ENCODE data around the gene CPPED1.
"Not testable (repeated sequence)": the region's sequence is repeated elsewhere in the genome, so short reads cannot be mapped to it uniquely, and the experiment has no call there.

The CPPED1 gene

DNA sequence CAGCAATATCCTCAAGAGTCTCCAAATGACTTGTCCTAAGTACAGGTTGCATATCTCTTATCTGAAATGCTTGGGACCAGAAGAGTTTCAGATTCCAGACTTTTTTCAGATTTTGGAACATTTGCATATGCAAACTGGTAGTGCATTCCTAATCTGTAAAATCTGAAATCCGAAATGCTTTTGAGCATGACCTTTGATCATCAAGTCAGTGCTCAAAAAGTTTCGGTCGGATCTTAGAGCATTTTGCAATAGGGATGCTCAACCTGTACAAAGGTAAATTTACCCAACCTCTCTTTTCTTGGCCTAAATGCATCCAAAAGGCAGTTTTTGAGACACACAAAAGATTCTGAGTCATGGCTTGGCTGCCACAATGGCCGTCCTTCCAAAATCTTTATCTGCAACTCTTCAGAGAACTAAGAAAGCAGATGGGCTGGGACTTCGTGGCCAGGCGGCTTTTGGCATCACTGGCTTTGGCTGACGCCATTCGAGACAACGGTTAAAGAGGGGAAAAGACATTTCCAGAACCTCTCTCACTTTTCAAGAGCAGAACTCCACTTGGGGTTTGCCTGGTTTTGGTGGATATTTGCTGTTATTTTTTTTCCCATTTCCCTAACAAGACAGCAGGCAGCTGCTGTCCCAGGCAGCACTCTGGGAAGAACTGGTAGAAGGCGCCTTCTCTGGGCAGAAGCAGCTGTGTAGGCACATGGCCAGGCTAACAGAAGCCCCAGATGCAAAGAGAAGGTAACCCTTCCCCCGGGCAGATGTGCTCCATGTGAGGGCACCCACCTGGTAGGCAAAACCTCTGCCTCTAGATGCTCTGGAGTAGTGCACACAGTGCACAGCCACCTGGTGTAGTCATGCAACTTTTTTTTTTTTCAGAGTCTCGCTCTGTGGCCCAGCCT is 8.9 kb downstream of the CPPED1 start:
- ChIA-PET CTCF (no interaction called here), POLR2A (no interaction called here)
- TF ChIP-seq, protein P1, sequence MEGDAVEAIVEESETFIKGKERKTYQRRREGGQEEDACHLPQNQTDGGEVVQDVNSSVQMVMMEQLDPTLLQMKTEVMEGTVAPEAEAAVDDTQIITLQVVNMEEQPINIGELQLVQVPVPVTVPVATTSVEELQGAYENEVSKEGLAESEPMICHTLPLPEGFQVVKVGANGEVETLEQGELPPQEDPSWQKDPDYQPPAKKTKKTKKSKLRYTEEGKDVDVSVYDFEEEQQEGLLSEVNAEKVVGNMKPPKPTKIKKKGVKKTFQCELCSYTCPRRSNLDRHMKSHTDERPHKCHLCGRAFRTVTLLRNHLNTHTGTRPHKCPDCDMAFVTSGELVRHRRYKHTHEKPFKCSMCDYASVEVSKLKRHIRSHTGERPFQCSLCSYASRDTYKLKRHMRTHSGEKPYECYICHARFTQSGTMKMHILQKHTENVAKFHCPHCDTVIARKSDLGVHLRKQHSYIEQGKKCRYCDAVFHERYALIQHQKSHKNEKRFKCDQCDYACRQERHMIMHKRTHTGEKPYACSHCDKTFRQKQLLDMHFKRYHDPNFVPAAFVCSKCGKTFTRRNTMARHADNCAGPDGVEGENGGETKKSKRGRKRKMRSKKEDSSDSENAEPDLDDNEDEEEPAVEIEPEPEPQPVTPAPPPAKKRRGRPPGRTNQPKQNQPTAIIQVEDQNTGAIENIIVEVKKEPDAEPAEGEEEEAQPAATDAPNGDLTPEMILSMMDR (IDR thresholded peaks at IDR 0.05; ENCODE audit: insufficient read depth, low read length, missing control alignments): no peak
- H3K4me3 ChIP-seq (ENCODE audit: low read depth, low read length): no peak overlapping the region
- no peak for DNase-seq (ENCODE audit: low read depth, low spot score)

DNA sequence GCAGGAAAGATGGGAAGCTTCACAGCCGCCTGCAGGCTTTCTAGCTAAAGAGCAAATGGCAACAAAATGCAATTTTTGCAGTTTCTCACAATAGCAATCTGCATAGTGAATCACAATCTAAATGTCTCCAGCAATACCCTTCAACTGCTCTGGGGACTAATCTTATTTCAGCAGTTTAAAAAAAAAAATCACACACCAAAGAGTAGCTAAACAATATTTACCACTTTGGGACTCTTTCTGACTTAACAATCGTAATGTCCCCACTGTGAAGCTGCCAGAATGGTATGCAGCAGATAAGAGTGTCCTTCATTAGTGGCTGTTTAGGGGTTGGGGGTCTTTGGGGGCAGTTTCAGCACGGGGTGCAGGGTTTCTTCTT is 9.8 kb downstream of the CPPED1 start:
- ChIA-PET POLR2A (no interaction called here), CTCF (no interaction called here)
- no peak for DNase-seq (ENCODE audit: low read depth, low spot score)
- H3K4me3 ChIP-seq (ENCODE audit: low read depth, low read length): no peak overlapping the region
- TF ChIP-seq, protein P1 (IDR thresholded peaks at IDR 0.05; ENCODE audit: insufficient read depth, low read length, missing control alignments): no peak

- H3K4me3 ChIP-seq (ENCODE audit: low read depth, low read length): no peak overlapping the region
- no peak for DNase-seq (ENCODE audit: low read depth, low spot score)
- ChIA-PET CTCF (no interaction called here), POLR2A (no interaction called here)
- TF ChIP-seq, protein P1 (IDR thresholded peaks at IDR 0.05; ENCODE audit: insufficient read depth, low read length, missing control alignments): no peak
Observed at GRCh38 chr16:12793120-12793864, 10.4 kb downstream of the CPPED1 start.

DNA sequence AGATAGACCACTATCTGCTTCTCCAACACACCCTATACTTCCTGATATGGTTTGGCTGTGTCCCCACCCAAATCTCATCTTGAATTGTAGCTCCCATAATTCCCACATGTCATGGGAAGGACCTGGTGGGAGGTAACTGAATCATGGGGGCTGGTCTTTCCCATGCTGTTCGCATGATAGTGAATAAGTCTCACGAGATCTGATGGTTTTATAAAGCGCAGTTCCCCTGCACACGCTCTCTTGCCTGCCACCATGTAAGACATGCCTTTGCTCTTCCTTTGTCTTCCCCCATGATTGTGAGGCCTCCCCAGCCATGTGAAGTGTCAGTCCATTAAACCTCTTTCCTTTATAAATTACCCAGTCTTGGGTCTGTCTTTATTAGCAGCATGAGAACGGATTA is 11.2 kb downstream of the CPPED1 start:
- H3K4me3 ChIP-seq (ENCODE audit: low read depth, low read length); CTCF ChIA-PET; POLR2A ChIA-PET; DNase-seq (ENCODE audit: low read depth, low spot score): not testable (repeated sequence)

DNA sequence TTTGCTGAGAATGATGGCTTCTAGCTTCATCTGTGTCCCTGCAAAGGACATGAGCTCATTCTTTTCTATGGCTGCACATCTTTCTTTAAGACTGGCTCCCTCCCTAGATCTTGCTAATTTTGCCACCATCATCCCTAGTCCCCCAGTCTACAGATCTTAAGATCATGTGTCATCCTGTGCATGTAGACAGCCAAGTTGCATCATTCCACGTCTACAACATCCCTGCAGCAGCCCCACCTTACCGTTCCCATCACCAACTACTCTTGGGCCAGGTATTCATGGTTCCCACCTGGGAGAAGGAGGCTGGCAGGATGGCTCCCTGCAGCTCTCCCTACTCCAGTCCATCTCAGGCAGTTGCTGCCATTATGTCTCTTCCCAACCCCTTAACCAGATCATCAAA is 12.3 kb downstream of the CPPED1 start:
- ChIA-PET POLR2A (no interaction called here), CTCF (no interaction called here)
- TF ChIP-seq, protein P1 (IDR thresholded peaks at IDR 0.05; ENCODE audit: insufficient read depth, low read length, missing control alignments): no peak
- H3K4me3 ChIP-seq (ENCODE audit: low read depth, low read length): no peak overlapping the region
- DNase-seq (ENCODE audit: low read depth, low spot score): no peak

GRCh38 chr16:12788758-12789157 is 14.9 kb downstream of the CPPED1 start:
- POLR2A ChIA-PET: no interaction called here
- no peak for DNase-seq (ENCODE audit: low read depth, low spot score)
- CTCF ChIA-PET: interaction anchor here (1.8 kb wide), 1 partner anchor 32 kb away, joined by 3 read pairs; no protein-coding TSS in a partner anchor
- TF ChIP-seq, protein P1 (IDR thresholded peaks at IDR 0.05; ENCODE audit: insufficient read depth, low read length, missing control alignments): no peak
- no peak overlapping the region for H3K4me3 ChIP-seq (ENCODE audit: low read depth, low read length)

Data from AG04449 (cell line).